D721Med (cell line): ENCODE measurements around the gene DCANP1.

Experiments
- DNase-seq: peaks from one replicate; pipeline ENCODE4 v3.0.0; 2011; ENCODE audit warnings: low spot score; ENCODE audit not compliant: insufficient read length
- FAIRE-seq: peaks from 2 replicates; lab custom pipeline; 2011; peaks lifted over from hg19 to GRCh38; lab: Jason Lieb, UNC
- TF ChIP-seq, protein P1 (sequence below): IDR thresholded peaks from 2 replicates; pipeline ENCODE4 v1.5.1; 2012; ENCODE audit warnings: mild to moderate bottlenecking, control low read depth; ENCODE audit not compliant: insufficient read depth; ENCODE audit errors: missing control alignments

DCANP1 gene

DNA sequence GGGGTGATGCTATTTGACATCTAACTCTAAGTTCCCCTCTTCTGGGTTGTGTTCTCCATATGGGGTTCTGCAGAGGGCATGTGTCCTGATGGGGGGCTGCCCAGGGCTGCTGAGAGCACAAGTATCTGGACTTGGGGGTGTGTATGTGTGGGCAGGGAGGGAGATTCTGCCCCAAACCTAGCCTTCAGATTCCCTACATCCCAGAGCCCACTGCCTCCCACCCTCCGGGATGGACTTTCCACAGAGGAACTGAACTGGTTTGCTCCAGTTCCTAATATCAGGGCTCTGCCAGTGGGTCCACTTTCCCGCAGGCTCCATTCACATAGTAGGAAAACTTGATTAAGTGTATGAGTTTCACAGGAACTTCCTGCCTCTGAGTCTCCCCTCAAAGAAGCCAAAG is 21.4 kb upstream of the DCANP1 start:
- TF ChIP-seq, protein P1, sequence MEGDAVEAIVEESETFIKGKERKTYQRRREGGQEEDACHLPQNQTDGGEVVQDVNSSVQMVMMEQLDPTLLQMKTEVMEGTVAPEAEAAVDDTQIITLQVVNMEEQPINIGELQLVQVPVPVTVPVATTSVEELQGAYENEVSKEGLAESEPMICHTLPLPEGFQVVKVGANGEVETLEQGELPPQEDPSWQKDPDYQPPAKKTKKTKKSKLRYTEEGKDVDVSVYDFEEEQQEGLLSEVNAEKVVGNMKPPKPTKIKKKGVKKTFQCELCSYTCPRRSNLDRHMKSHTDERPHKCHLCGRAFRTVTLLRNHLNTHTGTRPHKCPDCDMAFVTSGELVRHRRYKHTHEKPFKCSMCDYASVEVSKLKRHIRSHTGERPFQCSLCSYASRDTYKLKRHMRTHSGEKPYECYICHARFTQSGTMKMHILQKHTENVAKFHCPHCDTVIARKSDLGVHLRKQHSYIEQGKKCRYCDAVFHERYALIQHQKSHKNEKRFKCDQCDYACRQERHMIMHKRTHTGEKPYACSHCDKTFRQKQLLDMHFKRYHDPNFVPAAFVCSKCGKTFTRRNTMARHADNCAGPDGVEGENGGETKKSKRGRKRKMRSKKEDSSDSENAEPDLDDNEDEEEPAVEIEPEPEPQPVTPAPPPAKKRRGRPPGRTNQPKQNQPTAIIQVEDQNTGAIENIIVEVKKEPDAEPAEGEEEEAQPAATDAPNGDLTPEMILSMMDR, result no peak
- FAIRE-seq, result no peak
- no peak for DNase-seq

DNA sequence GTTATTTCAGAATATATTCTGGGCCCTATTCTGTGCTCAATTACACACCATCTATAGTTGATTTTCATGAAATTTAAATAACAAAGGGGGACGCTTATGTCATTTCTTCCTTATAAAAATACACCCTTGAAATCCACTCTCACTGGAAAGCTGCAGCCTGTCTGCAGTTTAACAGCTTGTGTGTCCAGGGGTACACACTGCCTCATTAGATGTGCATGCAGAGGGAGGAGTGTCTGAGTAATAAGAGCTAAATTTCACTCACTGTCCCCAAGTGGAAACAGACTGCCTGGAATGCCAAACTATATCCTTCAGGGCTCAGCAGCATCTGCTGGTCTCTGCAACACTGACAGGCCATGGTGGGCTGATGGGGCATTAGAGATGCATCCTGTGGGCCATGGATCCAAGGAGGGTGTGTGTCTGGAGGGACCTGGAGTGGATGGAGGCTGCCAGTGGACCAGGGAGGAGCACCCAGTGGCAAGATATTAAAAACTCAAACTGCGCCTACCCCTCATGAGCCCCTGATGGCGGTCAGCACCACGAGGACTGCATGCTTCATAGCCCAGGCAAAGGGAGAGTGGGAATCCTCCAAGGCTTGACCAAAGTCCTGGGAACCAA is 20.8 kb upstream of the DCANP1 start:
- FAIRE-seq, result no peak
- DNase-seq, result no peak
- TF ChIP-seq, protein P1, result no peak

DNA sequence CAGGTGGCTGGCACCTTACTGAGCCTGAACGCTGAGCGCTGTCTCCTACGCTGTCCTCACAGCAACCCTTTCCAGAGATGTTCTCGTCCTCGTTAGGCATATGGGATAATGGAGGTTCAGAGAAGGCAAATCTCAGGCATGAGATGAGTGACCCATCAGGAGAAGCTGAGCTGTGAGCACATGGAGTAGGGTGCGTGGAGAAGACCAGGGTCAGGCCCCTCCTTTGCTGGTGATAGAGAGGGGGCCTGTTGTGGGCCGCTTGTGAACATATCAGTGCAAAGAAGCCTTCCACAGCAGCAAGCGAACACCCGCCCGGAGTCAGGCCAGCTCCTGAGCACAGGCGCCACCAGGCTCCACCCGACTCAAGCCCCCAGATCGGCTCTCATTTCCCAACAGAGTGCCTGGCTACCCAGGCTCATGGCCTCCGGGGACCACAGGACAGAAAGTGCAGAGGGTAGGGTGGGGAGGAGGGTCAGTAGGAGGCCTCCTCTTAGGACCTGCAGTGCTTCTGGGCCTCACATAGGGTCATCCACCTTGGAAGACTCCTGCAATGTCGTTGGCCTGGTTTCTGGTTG is 20.0 kb upstream of the DCANP1 start:
- no peak for DNase-seq
- TF ChIP-seq, protein P1, result no peak
- FAIRE-seq, result no peak

DNA sequence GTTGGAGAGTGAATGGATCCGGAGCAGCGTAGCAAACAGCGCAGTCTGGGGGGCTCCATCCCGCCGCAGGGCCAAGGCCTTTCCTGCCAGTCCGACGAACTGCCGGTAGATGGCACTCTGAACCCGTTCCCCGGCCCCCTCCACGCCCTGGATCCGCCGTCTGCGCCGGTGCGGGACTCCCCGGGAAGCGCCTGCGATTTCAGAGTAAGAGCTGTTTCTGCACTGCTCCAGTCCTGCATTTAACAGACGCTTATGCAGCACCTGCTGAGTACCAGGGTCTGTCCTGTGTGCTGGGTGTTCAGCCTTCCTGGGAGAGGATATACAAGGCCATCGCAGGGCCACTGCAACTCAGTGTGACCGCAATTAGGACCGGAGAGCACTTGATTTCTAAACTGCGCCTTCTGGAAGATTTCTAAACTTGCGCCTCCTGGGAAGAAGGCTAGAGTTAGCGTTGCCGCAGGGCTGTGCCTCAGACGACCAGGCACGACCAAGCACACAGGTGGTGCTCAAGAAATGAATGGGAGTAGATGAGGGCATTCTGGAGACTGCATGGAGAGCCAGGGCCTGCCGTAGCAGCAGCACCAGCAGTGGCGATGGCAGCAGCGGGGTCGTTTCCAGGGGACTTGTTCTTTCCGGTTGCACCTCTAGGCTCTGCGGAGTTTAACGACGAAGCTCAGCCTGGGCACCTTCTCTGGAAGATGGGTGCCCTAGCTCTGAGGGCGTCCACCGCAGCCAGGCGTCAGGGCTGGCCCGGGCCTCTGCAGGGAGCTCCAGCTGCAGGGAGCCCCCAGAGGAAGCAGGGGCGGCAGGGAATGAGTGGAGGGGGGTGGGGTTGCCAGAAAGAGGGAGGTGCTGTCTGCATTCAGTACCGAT is 19.3 kb upstream of the DCANP1 start:
- FAIRE-seq, result no peak
- peak; percentile 82 for DNase-seq
- TF ChIP-seq, protein P1, result peak; percentile 81

DNA sequence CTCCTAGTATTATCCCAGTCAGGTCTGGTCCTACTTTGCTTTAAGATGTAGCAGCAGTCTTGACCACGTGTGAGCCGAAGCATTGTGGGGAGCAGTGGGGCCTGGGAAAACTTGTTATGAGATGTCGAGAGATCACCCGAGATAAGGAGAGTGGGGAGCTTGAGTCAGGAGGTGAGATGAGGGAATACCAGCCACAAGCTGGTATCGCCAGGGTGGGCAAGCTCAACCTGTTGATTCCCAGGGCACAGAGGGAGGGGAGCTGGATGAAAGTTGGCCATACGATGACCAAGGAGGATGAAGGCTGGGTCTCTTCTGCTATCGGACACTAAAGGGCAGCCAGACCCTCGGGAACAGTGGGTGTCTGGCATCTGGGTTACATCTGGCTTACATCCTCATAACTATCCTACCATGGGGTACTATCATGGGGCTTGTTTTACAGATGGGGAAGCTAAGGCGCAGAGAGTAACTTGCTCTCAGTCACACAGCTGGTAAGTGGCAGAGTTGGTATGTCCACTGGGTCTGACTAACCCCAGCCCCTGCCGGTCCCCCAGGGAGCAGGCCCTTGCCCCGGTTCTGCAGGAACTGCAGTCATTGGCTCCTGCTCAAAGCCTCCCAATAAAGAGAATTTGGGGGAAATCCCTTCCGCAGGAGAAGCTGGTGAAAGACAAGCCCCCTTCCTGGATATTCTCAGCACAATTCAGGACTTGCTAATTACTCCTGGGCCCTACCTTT is 18.4 kb upstream of the DCANP1 start:
- TF ChIP-seq, protein P1, result no peak
- FAIRE-seq (no peak), DNase-seq (no peak)

DNA sequence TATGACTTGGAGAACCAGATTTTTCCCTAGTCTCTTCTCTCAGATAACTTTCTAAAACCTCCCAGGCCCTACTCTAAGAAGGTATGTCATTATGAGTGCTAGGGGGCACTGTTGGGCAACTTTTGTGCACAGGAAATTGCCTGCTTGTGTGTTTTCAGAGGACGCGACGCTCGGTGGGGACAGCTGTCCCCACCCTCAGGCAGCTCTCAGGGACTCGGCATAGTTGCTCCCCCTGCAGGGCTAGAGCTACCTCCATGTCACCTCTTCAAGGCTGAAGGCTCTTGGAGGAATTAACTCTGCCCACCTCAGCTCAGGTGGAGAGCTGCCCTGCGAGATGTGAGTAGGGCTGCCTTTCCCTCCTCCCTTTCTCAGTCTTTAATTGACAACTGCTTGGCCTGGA is 15.2 kb upstream of the DCANP1 start:
- DNase-seq (peak; percentile 90), FAIRE-seq (no peak)
- TF ChIP-seq, protein P1, result peak; percentile 85
